Mammary epithelial cell (primary cell): ENCODE measurements around the gene SCN7A.

Source experiments
- CTCF ChIP-seq, 2 donors: IDR thresholded peaks in 1 of 2; conservative IDR thresholded peaks in 1 of 2; 2 replicates each; pipeline ENCODE4 v1.5.1; 2011 to 2012; ENCODE audit warnings: inconsistent platforms in 2 of 2, low read length in 2 of 2, mild to moderate bottlenecking in 2 of 2, control low read depth in 1 of 2, low read depth in 1 of 2; ENCODE audit not compliant: insufficient read depth in 1 of 2; ENCODE audit errors: extremely low read depth in 1 of 2
- EZH2 ChIP-seq: IDR thresholded peaks from 2 replicates; pipeline ENCODE4 v1.6.1; 2012; ENCODE audit warnings: low read length, inconsistent platforms, borderline replicate concordance

GRCh38 chr2:166539340-166540162 lies 45.5 kb upstream of the SCN7A start:
- peak; percentile 81 to 83 for TF ChIP-seq CTCF (conservative IDR thresholded peaks at IDR 0.05 in 1 of 2, IDR thresholded peaks at IDR 0.05 in 1 of 2; ENCODE audit: extremely low read depth in 1 of 2, insufficient read depth in 1 of 2, low read depth in 1 of 2, low read length in 2 of 2)
- no peak for TF ChIP-seq EZH2
